Left lung (tissue), 10 donors: ENCODE data around the gene BANK1. TPM values are rescaled to one million over a fixed set of nuclear protein-coding genes. Genes with fewer than 3 reads are reported as not detected.

Source experiments
- ATAC-seq: fragments of 200-7000 bp; cut with Tn5 transposase; one replicate; pipeline ENCODE4 v1.9.1; 2020; ENCODE audit warnings: moderate library complexity
- DNase-seq, 4 donors: peaks; one replicate each; pipeline ENCODE4 v3.0.0-alpha.2; 2013 to 2020
- H3K27ac ChIP-seq, 2 donors: fragments of 200-600 bp; sonication (generic) in 1 of 2; one replicate each; pipeline versions ENCODE4 v1.5.0 to v1.8.0; 2020 to 2021
- H3K27me3 ChIP-seq, 2 donors: fragments of 200-600 bp; sonication (generic) in 1 of 2; one replicate each; pipeline versions ENCODE4 v1.5.0 to v1.8.0; 2020 to 2021
- H3K36me3 ChIP-seq, 2 donors: fragments of 200-600 bp; sonication (generic) in 1 of 2; one replicate each; pipeline versions ENCODE4 v1.5.0 to v1.8.0; 2020 to 2021
- H3K4me1 ChIP-seq, 2 donors: fragments of 200-600 bp; one replicate each; pipeline ENCODE4 v1.8.0; 2021
- H3K4me3 ChIP-seq, 2 donors: fragments of 200-600 bp; sonication (generic) in 1 of 2; one replicate each; pipeline versions ENCODE4 v1.5.0 to v1.8.0; 2020 to 2021; ENCODE audit warnings: mild to moderate bottlenecking in 1 of 2
- H3K9me3 ChIP-seq, 2 donors: fragments of 200-600 bp; sonication (generic) in 1 of 2; one replicate each; pipeline versions ENCODE4 v1.5.0 to v1.8.0; 2020 to 2021
- CTCF ChIP-seq, 2 donors: fragments of 200-600 bp; sonication (generic) in 1 of 2; IDR thresholded peaks; one replicate each; pipeline versions ENCODE4 v1.5.0 to v1.8.0; 2021; ENCODE audit warnings: antibody characterized with exemption in 2 of 2
- intact Hi-C, 2 donors: fragments of 100-400 bp; cut with DNase I; formaldehyde crosslinking; loops; one replicate each; pipeline versions ENCODE4 v1.11.2 to v1.14.2; 2022
- polyA plus RNA-seq, 6 donors: library from polyadenylated mRNA; unstranded; fragments of 120-200 nt; gene quantifications; one replicate each; pipeline ENCODE4 v1.2.1, GENCODE V29; 2013; ENCODE audit not compliant: insufficient read length in 6 of 6
- total RNA-seq, 2 donors: library from RNA; stranded (reverse); fragmentation: NEBNext Ultra II Directional; extraction: Animal tissue kit (Norgen Biotek cat#: 25700); gene quantifications; one replicate each; pipeline ENCODE4 v1.2.1, GENCODE V29; 2021
- donor health status: DM: no; HTN: yes; CAD: no.
- donor health status: DM: no; HTN: no; CAD: no.

Gene BANK1
- total and polyA plus RNA-seq, 8 donors = 1.7 to 11.1 (median 2.4) TPM

- Histone ChIP-seq H3K36me3 (no peaks in the 10 kb centered on the region), H3K27ac (no peak overlapping the region), H3K27me3 (no peaks in the 10 kb centered on the region), H3K4me1 (no peaks in the 10 kb centered on the region), H3K9me3 (no peaks in the 10 kb centered on the region), H3K4me3 (no peak overlapping the region)
- intact Hi-C loops = no loop called here
- ATAC-seq (peak; percentile 42), DNase-seq (no peak)
- TF ChIP-seq CTCF (IDR thresholded peaks at IDR 0.05) = no peak
Observed at GRCh38 chr4:101953949-101954348, 163.4 kb downstream of the BANK1 start.

DNA sequence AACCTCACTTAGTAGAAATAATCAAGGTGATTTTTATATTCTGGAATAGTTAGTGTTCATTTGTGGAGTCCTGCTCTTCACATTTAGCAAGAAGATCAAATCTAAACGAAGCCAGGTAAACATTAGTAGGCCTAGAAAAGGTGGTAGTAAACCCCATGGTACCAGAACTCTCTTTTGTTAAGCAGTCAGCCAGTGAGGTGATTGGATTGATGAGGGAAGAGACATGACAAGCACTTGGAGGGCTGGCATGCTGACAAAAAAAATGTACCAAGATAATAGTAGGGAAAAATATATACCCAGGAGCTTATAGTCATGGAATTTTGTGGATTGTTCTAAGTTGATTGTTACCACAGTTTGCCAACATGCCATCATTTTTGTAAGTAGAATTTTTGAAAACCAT is 163.8 kb downstream of the BANK1 start:
- no peak for TF ChIP-seq CTCF (IDR thresholded peaks at IDR 0.05)
- DNase-seq (no peak), ATAC-seq (no peak)
- intact Hi-C loops = no loop called here
- no peak overlapping the region for H3K27ac ChIP-seq
- H3K27me3 ChIP-seq = no peaks in the 10 kb centered on the region
- no peaks in the 10 kb centered on the region for H3K9me3 ChIP-seq
- H3K4me1 ChIP-seq = no peaks in the 10 kb centered on the region
- no peak overlapping the region for H3K4me3 ChIP-seq
- H3K36me3 ChIP-seq = no peaks in the 10 kb centered on the region

DNA sequence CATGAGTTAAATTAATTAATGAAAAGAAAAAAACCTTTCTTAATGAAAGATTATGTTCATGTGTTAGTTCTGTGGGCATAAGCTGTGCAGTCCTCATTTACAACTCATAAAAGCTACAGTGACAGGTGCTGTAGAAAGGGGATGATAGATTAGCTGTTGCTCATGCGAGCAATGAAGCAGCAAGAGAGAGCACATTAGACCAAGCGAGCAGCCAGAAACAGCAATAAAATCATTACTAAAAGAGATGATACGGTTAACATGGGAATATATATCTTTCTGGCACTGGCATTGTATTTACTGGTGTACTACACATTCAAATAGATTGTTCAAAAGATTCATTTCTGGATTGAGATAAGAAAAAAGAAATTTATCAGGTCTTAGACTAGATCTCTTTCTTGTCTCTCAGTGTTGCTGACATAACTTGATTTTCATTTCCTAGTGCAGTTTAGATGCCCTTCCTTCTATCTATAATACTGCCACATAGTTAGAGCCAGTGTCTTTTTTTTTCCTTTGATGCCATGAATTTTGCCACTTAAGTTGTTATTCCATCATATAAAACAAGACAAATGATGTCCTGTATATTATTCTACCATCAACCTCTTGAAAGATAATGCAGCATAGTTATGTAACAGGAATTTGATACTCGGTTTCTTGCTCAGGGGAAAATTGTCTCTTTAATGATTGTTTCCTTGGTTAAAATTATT is 164.6 kb downstream of the BANK1 start:
- ATAC-seq = no peak
- DNase-seq = no peak
- no peak overlapping the region for H3K4me3 ChIP-seq
- no peaks in the 10 kb centered on the region for H3K27me3 ChIP-seq
- intact Hi-C loops = no loop called here
- no peaks in the 10 kb centered on the region for H3K4me1 ChIP-seq
- H3K9me3 ChIP-seq = no peaks in the 10 kb centered on the region
- no peak overlapping the region for H3K27ac ChIP-seq
- no peak for TF ChIP-seq CTCF (IDR thresholded peaks at IDR 0.05)
- H3K36me3 ChIP-seq = no peaks in the 10 kb centered on the region

DNA sequence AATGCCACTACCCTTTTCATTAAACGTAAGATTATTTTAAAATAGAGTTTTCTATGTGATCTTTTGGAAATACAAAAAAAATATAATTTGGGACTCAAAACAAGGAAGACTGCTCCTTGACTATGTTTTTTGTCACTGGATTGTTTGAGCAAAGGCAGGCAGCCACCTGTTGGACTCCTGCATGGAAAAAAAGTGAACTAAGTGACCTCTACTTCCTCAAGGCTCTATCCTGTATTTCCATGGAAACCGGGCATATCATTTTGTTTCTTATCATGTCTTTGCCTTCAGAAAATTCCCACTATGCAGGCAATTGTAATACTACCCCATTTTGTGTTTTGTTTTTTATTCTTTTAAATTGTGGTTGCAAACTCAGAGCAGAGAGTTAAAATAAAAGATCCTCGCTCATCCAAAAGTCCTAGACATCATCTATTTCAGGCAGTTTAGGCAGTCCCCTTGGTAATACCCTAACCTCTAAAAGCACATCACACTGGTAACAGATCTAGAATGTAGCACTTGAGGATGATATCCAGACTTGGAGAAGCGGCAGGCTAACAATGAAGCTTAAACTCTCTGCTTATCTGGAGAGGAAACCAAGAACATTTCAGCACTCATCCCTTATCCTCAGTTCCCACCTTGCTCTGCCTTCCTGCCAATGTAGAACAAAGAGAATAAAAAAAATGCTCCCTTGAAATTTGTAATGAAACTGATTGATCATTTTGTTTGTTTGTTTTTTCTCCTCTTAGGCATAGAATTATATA is 165.7 kb downstream of the BANK1 start:
- ATAC-seq (no peak), DNase-seq (no peak)
- intact Hi-C loops = no loop called here
- Histone ChIP-seq H3K9me3 (no peaks in the 10 kb centered on the region), H3K27me3 (no peaks in the 10 kb centered on the region), H3K36me3 (no peaks in the 10 kb centered on the region), H3K4me3 (no peak overlapping the region), H3K27ac (no peak overlapping the region), H3K4me1 (no peaks in the 10 kb centered on the region)
- TF ChIP-seq CTCF (IDR thresholded peaks at IDR 0.05) = no peak

GRCh38 chr4:101958547-101958946 is 168.0 kb downstream of the BANK1 start:
- Histone ChIP-seq H3K4me1 (no peaks in the 10 kb centered on the region), H3K4me3 (no peak overlapping the region), H3K27ac (no peak overlapping the region), H3K9me3 (no peaks in the 10 kb centered on the region), H3K36me3 (no peaks in the 10 kb centered on the region), H3K27me3 (no peaks in the 10 kb centered on the region)
- no peak for TF ChIP-seq CTCF (IDR thresholded peaks at IDR 0.05)
- intact Hi-C loops = no loop called here
- DNase-seq (no peak), ATAC-seq (peak; percentile 49)
